SK-N-SH treated with all-trans-retinoic acid at 6 μM for 48 hours (cell line): ENCODE results near the gene CNTD1.

Experiments used
- GLIS3 ChIP-seq: fragments of 250-450 bp; sonication (Bioruptor Pico); IDR thresholded peaks from 2 replicates; pipeline ENCODE4 v1.5.0; 2020; ENCODE audit warnings: mild to moderate bottlenecking, moderate library complexity
- ZFP3 ChIP-seq: fragments of 250-450 bp; sonication (Bioruptor Pico); IDR thresholded peaks from 2 replicates; pipeline ENCODE4 v1.5.0; 2020; ENCODE audit warnings: mild to moderate bottlenecking, moderate library complexity
- ZNF565 ChIP-seq: fragments of 450-650 bp; formaldehyde crosslinking; conservative IDR thresholded peaks from 2 replicates; pipeline ENCODE4 v1.5.0; 2020; ENCODE audit warnings: low read depth, mild to moderate bottlenecking, moderate library complexity
- TF ChIP-seq, protein P1 (sequence below): fragments of 250-450 bp; sonication (Bioruptor Pico); IDR thresholded peaks from 2 replicates; pipeline ENCODE4 v1.8.0; 2020; ENCODE audit warnings: mild to moderate bottlenecking, moderate library complexity, borderline replicate concordance

DNA sequence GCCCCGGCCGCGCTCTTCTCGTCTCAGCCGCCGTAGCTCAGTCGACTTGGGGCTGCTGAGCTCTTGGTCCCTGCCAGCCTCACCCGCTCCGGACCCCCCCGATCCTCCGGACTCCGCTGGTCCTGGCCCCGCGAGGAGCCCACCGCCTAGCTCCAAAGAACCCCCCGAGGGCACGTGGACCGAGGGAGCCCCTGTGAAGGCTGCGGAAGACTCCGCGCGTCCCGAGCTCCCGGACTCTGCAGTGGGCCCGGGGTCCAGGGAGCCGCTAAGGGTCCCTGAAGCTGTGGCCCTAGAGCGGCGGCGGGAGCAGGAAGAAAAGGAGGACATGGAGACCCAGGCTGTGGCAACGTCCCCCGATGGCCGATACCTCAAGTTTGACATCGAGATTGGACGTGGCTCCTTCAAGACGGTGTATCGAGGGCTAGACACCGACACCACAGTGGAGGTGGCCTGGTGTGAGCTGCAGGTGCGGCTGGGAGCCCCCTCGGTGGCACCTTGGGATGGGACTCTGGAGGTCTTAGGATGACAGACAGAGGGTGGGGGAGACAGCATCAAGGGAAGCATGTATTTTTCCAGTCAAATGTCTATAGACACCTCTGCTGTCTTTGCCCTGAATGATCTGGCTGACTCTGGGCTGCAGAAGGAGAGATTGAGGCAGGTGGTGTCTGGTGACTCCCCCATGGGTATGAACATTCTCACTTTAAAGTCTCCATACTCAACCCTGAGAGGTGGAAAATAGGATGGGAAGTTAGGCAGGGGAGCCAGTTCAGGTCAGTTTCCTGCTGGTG is 17.6 kb upstream of the CNTD1 start:
- TF ChIP-seq GLIS3 (CRISPR knock-in tag), result no peak
- TF ChIP-seq ZFP3 (CRISPR knock-in tag), result no peak
- no peak for TF ChIP-seq ZNF565 (CRISPR knock-in tag)
- TF ChIP-seq, protein P1, sequence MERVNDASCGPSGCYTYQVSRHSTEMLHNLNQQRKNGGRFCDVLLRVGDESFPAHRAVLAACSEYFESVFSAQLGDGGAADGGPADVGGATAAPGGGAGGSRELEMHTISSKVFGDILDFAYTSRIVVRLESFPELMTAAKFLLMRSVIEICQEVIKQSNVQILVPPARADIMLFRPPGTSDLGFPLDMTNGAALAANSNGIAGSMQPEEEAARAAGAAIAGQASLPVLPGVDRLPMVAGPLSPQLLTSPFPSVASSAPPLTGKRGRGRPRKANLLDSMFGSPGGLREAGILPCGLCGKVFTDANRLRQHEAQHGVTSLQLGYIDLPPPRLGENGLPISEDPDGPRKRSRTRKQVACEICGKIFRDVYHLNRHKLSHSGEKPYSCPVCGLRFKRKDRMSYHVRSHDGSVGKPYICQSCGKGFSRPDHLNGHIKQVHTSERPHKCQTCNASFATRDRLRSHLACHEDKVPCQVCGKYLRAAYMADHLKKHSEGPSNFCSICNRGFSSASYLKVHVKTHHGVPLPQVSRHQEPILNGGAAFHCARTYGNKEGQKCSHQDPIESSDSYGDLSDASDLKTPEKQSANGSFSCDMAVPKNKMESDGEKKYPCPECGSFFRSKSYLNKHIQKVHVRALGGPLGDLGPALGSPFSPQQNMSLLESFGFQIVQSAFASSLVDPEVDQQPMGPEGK (CRISPR knock-in tag), result no peak; the same call in 1 of the 2 replicates
